HEK293T (cell line): ENCODE data around the gene CST4.

Experiments used
- CTCF ChIA-PET: fragments of 350-600 bp; formaldehyde crosslinking; extraction: SDS; loops from one replicate; lab custom pipeline; 2021; ENCODE audit warnings: antibody characterized with exemption, inconsistent platforms; lab: Yijun Ruan, JAX
- POLR2A ChIA-PET: fragments of 350-600 bp; formaldehyde crosslinking; extraction: SDS; loops from one replicate; lab custom pipeline; 2020; ENCODE audit warnings: antibody characterized with exemption, inconsistent platforms; lab: Yijun Ruan, JAX
- DNase-seq: peaks from one replicate; pipeline ENCODE4 v3.0.0; 2012; ENCODE audit warnings: mixed read lengths; ENCODE audit errors: extremely low spot score
- ARNT ChIP-seq: fragments of 450-650 bp; IDR thresholded peaks from 2 replicates; pipeline ENCODE4 v1.6.1; 2017; ENCODE audit warnings: mild to moderate bottlenecking
- BHLHE40 ChIP-seq: fragments of 450-650 bp; IDR thresholded peaks from 2 replicates; pipeline ENCODE4 v1.6.1; 2016; ENCODE audit warnings: mild to moderate bottlenecking, moderate library complexity, borderline replicate concordance
- CTBP1 ChIP-seq: fragments of 450-650 bp; IDR thresholded peaks from 2 replicates; pipeline ENCODE4 v1.6.1; 2016; ENCODE audit warnings: borderline replicate concordance
- ELF4 ChIP-seq: fragments of 450-650 bp; IDR thresholded peaks from 2 replicates; pipeline ENCODE4 v1.6.1; 2017; ENCODE audit warnings: antibody characterized with exemption
- FOXA1 ChIP-seq: fragments of 450-650 bp; IDR thresholded peaks from 2 replicates; pipeline ENCODE4 v1.6.1; 2016; ENCODE audit warnings: mild to moderate bottlenecking
- FOXK2 ChIP-seq: fragments of 450-650 bp; IDR thresholded peaks from 2 replicates; pipeline ENCODE4 v1.6.1; 2016; ENCODE audit warnings: mild to moderate bottlenecking
- FOXM1 ChIP-seq: fragments of 450-650 bp; IDR thresholded peaks from 2 replicates; pipeline ENCODE4 v1.6.1; 2017; ENCODE audit warnings: mild to moderate bottlenecking, borderline replicate concordance
- HDGF ChIP-seq: fragments of 450-650 bp; IDR thresholded peaks from 2 replicates; pipeline ENCODE4 v1.6.1; 2017; ENCODE audit warnings: antibody characterized with exemption, borderline replicate concordance
- L3MBTL2 ChIP-seq: fragments of 450-650 bp; conservative IDR thresholded peaks from 2 replicates; pipeline ENCODE4 v1.6.1; 2016; ENCODE audit warnings: mild to moderate bottlenecking
- LEF1 ChIP-seq: fragments of 450-650 bp; IDR thresholded peaks from 2 replicates; pipeline ENCODE4 v1.6.1; 2017; ENCODE audit warnings: mild to moderate bottlenecking, borderline replicate concordance
- NFRKB ChIP-seq: fragments of 450-650 bp; IDR thresholded peaks from 2 replicates; pipeline ENCODE4 v1.6.1; 2016; ENCODE audit warnings: mild to moderate bottlenecking, moderate library complexity
- PKNOX1 ChIP-seq: fragments of 450-650 bp; IDR thresholded peaks from 2 replicates; pipeline ENCODE4 v1.6.1; 2016
- SP1 ChIP-seq: fragments of 450-650 bp; IDR thresholded peaks from 2 replicates; pipeline ENCODE4 v1.6.1; 2017
- SUZ12 ChIP-seq: fragments of 450-650 bp; IDR thresholded peaks from 2 replicates; pipeline ENCODE4 v1.6.1; 2016; ENCODE audit warnings: mild to moderate bottlenecking
- TARDBP ChIP-seq: fragments of 450-650 bp; IDR thresholded peaks from 2 replicates; pipeline ENCODE4 v1.6.1; 2016
- ZNF384 ChIP-seq: fragments of 450-650 bp; IDR thresholded peaks from 2 replicates; pipeline ENCODE4 v1.6.1; 2016

CST4 gene

GRCh38 chr20:23655491-23656211 lies 33.2 kb downstream of the CST4 start:
- DNase-seq, result no peak
- CTCF ChIA-PET, result no interaction called here
- POLR2A ChIA-PET, result no interaction called here
- TF ChIP-seq FOXA1, result no peak
- TF ChIP-seq ARNT, result no peak
- TF ChIP-seq FOXM1, result no peak
- TF ChIP-seq NFRKB, result no peak
- TF ChIP-seq LEF1, result no peak
- no peak for TF ChIP-seq SUZ12
- TF ChIP-seq L3MBTL2, result no peak
- no peak for TF ChIP-seq ELF4

- ChIA-PET CTCF (no interaction called here), POLR2A (no interaction called here)
- no peak for DNase-seq
- TF ChIP-seq SP1, result no peak
- no peak for TF ChIP-seq NFRKB
- TF ChIP-seq L3MBTL2, result no peak
- no peak for TF ChIP-seq ARNT
- TF ChIP-seq HDGF, result no peak
- TF ChIP-seq CTBP1, result no peak
- no peak for TF ChIP-seq TARDBP
- TF ChIP-seq ELF4, result no peak
- no peak for TF ChIP-seq PKNOX1
- no peak for TF ChIP-seq LEF1
- no peak for TF ChIP-seq FOXM1
- no peak for TF ChIP-seq ZNF384
Measured at GRCh38 chr20:23654717-23655116, 34.1 kb downstream of the CST4 start.

GRCh38 chr20:23654000-23654399 lies 34.8 kb downstream of the CST4 start:
- CTCF ChIA-PET, result no interaction called here
- TF ChIP-seq LEF1 (no peak), ZNF384 (no peak), FOXA1 (no peak), HDGF (no peak), BHLHE40 (no peak), ARNT (no peak), L3MBTL2 (no peak), FOXM1 (no peak), CTBP1 (no peak), FOXK2 (no peak), SUZ12 (no peak), TARDBP (no peak), NFRKB (no peak), SP1 (no peak), PKNOX1 (no peak), ELF4 (no peak)

GRCh38 chr20:23653400-23653938 lies 35.4 kb downstream of the CST4 start:
- no peak for DNase-seq
- POLR2A ChIA-PET, result no interaction called here
- CTCF ChIA-PET, result no interaction called here
- TF ChIP-seq CTBP1, result no peak
- no peak for TF ChIP-seq ELF4
- TF ChIP-seq FOXA1, result no peak
- no peak for TF ChIP-seq NFRKB
- TF ChIP-seq TARDBP, result no peak
- TF ChIP-seq ZNF384, result no peak
- no peak for TF ChIP-seq HDGF
- TF ChIP-seq SP1, result no peak
- TF ChIP-seq BHLHE40, result no peak
- no peak for TF ChIP-seq LEF1
- TF ChIP-seq L3MBTL2, result no peak
- no peak for TF ChIP-seq FOXM1
- no peak for TF ChIP-seq FOXK2
- TF ChIP-seq PKNOX1, result no peak
- no peak for TF ChIP-seq SUZ12
- TF ChIP-seq ARNT, result no peak

More at GRCh38 chr20:23654000-23654399, 34.8 kb downstream of the CST4 start:
- no peak for DNase-seq
- POLR2A ChIA-PET, result no interaction called here

- CTCF ChIA-PET, result no interaction called here
- no peak for DNase-seq
- POLR2A ChIA-PET, result no interaction called here
- TF ChIP-seq PKNOX1 (no peak), FOXK2 (no peak), FOXA1 (no peak), FOXM1 (no peak), CTBP1 (no peak), SP1 (no peak), ELF4 (no peak), BHLHE40 (no peak), TARDBP (no peak), ZNF384 (no peak), SUZ12 (no peak), L3MBTL2 (no peak), ARNT (no peak), HDGF (no peak), LEF1 (no peak), NFRKB (no peak)
Measured at GRCh38 chr20:23652926-23653325, 35.9 kb downstream of the CST4 start.
